HFFc6 (cell line): Measurements from ENCODE around the gene RECK. TPM values are rescaled to one million over a fixed set of nuclear protein-coding genes. Genes with fewer than 3 reads are reported as not detected.

Source experiments
- DNase-seq: peaks from one replicate; pipeline ENCODE4 v3.0.0-alpha.2; 2018
- H3K27ac Mint-ChIP-seq: 2 replicates; pipeline ENCODE4 v1.8.0; 2020; ENCODE audit warnings: mild to moderate bottlenecking, mixed read lengths
- H3K27me3 Mint-ChIP-seq: 2 replicates; pipeline ENCODE4 v1.8.0; 2021; ENCODE audit warnings: mild to moderate bottlenecking, moderate library complexity, mixed read lengths; ENCODE audit not compliant: insufficient read depth
- H3K36me3 Mint-ChIP-seq: 2 replicates; pipeline ENCODE4 v1.8.0; 2021; ENCODE audit warnings: low read depth, mixed read lengths
- H3K4me1 Mint-ChIP-seq: 2 replicates; pipeline ENCODE4 v1.8.0; 2020; ENCODE audit warnings: low read depth, mixed read lengths
- H3K4me3 Mint-ChIP-seq: 2 replicates; pipeline ENCODE4 v1.8.0; 2020; ENCODE audit warnings: mild to moderate bottlenecking, moderate library complexity, mixed read lengths
- H3K9me3 Mint-ChIP-seq: 2 replicates; pipeline ENCODE4 v1.8.0; 2020; ENCODE audit warnings: mild to moderate bottlenecking, mixed read lengths
- CTCF ChIP-seq: fragments of 200-600 bp; sonication (generic); IDR thresholded peaks from 2 replicates; pipeline ENCODE4 v1.5.0; 2021; ENCODE audit warnings: antibody characterized with exemption, mild to moderate bottlenecking
- total RNA-seq, 6 experiments: library from RNA; stranded (reverse); fragmentation: NEBNext Ultra II Directional; extraction: Animal tissue kit (Norgen Biotek cat#: 25700); gene quantifications; 2 replicates in 1 of 6; 3 replicates in 5 of 6; pipeline ENCODE4 v1.2.3, GENCODE V29; 2021

RECK gene
- total RNA-seq, 6 experiments from 2014 or later = 149 to 182 (median 173) TPM

- Mint-ChIP-seq H3K9me3 (peaks cover 2% of the 10 kb centered on the region), H3K4me1 (peaks cover 34% of the 10 kb centered on the region), H3K27ac (no peak overlapping the region), H3K36me3 (peaks cover 8% of the 10 kb centered on the region), H3K4me3 (no peak overlapping the region), H3K27me3 (peaks cover 7% of the 10 kb centered on the region)
- no peak for TF ChIP-seq CTCF
- DNase-seq = no peak
Observed at GRCh38 chr9:36140086-36141084, 103.7 kb downstream of the RECK start.

- Mint-ChIP-seq H3K36me3 (peaks cover 17% of the 10 kb centered on the region), H3K27me3 (peaks cover 7% of the 10 kb centered on the region), H3K4me3 (peak overlapping the region; percentile 39; the same call in 1 of the 2 replicates), H3K4me1 (peaks cover 37% of the 10 kb centered on the region), H3K9me3 (peaks cover 8% of the 10 kb centered on the region), H3K27ac (0 out of 2 replicates have a peak overlapping the region, but pooled peaks have one; percentile 19)
- peak; percentile 55 for DNase-seq
- peak; percentile 71 for TF ChIP-seq CTCF
Observed at GRCh38 chr9:36141288-36141687, 104.6 kb downstream of the RECK start.

- Mint-ChIP-seq H3K27ac (no peak overlapping the region), H3K9me3 (peaks cover 8% of the 10 kb centered on the region), H3K27me3 (peaks cover 7% of the 10 kb centered on the region), H3K36me3 (peaks cover 20% of the 10 kb centered on the region), H3K4me3 (no peak overlapping the region), H3K4me1 (peaks cover 37% of the 10 kb centered on the region)
- no peak for DNase-seq
- TF ChIP-seq CTCF = no peak
Observed at GRCh38 chr9:36141761-36142160, 105.0 kb downstream of the RECK start.

GRCh38 chr9:36142510-36143244 is 106.0 kb downstream of the RECK start:
- Mint-ChIP-seq H3K9me3 (peaks cover 8% of the 10 kb centered on the region), H3K27me3 (peaks cover 6% of the 10 kb centered on the region), H3K27ac (no peak overlapping the region), H3K4me3 (no peak overlapping the region), H3K36me3 (peaks cover 20% of the 10 kb centered on the region), H3K4me1 (peaks cover 37% of the 10 kb centered on the region)
- no peak for DNase-seq
- TF ChIP-seq CTCF = no peak

- peaks cover 37% of the 10 kb centered on the region for H3K4me1 Mint-ChIP-seq
- H3K27me3 Mint-ChIP-seq = peaks cover 6% of the 10 kb centered on the region
- peaks cover 20% of the 10 kb centered on the region for H3K36me3 Mint-ChIP-seq
- H3K27ac Mint-ChIP-seq = no peak overlapping the region
- no peak for TF ChIP-seq CTCF
- no peak for DNase-seq
- peaks cover 8% of the 10 kb centered on the region for H3K9me3 Mint-ChIP-seq
- H3K4me3 Mint-ChIP-seq = no peak overlapping the region
Observed at GRCh38 chr9:36143245-36143641, 106.5 kb downstream of the RECK start.
